Measurements from ENCODE around the gene TIMM13.

DNA sequence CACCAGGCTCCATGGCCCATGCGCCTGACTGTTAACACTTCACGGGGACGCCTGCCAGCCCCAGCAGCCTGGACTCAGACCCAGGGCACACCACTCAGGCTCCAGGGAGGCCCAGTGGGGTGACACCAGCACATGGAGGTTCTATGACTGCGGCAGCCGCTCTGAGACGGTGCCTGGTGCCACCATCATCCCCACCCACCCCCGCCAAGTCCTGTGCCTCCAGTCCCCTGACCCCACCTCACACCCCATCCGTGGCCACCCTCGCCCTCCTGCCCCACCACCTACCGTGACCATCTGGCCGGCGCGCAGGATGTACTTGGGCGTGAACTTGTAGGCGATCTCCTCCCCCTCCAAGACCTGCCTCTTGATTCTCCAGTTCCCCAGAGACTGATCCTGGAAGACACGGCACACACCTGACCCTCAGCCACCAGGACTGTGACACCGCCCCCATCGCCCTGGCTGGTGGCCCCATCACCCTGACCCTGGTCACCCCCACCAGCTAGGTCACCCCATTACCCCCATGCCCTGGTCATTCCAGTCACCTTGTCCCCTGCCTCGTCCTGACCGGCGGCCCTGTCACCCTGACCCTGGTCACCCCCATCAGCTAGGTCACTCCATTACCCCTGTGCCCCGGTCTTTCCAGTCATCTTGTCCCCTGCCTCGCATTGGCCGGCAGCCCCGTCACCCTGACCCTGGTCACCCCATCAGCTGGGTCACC lies 4.9 kb upstream of the TIMM13 start:
- no peak for TF ChIP-seq EZH2phosphoT487 (IDR thresholded peaks at IDR 0.05; ENCODE audit: low read depth, severe bottlenecking, unreplicated experiment)
- TF ChIP-seq, protein P1, sequence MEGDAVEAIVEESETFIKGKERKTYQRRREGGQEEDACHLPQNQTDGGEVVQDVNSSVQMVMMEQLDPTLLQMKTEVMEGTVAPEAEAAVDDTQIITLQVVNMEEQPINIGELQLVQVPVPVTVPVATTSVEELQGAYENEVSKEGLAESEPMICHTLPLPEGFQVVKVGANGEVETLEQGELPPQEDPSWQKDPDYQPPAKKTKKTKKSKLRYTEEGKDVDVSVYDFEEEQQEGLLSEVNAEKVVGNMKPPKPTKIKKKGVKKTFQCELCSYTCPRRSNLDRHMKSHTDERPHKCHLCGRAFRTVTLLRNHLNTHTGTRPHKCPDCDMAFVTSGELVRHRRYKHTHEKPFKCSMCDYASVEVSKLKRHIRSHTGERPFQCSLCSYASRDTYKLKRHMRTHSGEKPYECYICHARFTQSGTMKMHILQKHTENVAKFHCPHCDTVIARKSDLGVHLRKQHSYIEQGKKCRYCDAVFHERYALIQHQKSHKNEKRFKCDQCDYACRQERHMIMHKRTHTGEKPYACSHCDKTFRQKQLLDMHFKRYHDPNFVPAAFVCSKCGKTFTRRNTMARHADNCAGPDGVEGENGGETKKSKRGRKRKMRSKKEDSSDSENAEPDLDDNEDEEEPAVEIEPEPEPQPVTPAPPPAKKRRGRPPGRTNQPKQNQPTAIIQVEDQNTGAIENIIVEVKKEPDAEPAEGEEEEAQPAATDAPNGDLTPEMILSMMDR (IDR thresholded peaks at IDR 0.05; ENCODE audit: poor library complexity), result no peak

Measured in hepatocyte (in vitro differentiated cells).